BLaER1 (cell line): Measurements from ENCODE around the gene PADI3.

Experiments used
- H3K27ac ChIP-seq: shearing (Covaris generic); formaldehyde crosslinking; 2 replicates; pipeline ENCODE4 v1.8.1; 2022
- H3K27me3 ChIP-seq: shearing (Covaris generic); formaldehyde crosslinking; 2 replicates; pipeline ENCODE4 v1.8.1; 2022
- H3K36me3 ChIP-seq: shearing (Covaris generic); formaldehyde crosslinking; 2 replicates; pipeline ENCODE4 v1.8.1; 2022
- H3K4me1 ChIP-seq: shearing (Covaris generic); formaldehyde crosslinking; 2 replicates; pipeline ENCODE4 v1.8.1; 2022
- H3K4me2 ChIP-seq: shearing (Covaris generic); formaldehyde crosslinking; 2 replicates; pipeline ENCODE4 v1.8.1; 2022
- H3K4me3 ChIP-seq: shearing (Covaris generic); formaldehyde crosslinking; 2 replicates; pipeline ENCODE4 v1.8.1; 2022
- H3K9ac ChIP-seq: shearing (Covaris generic); formaldehyde crosslinking; 2 replicates; pipeline ENCODE4 v1.8.1; 2022
- H3K9me3 ChIP-seq: shearing (Covaris generic); formaldehyde crosslinking; 2 replicates; pipeline ENCODE4 v1.8.1; 2022
- H4K20me1 ChIP-seq: shearing (Covaris generic); formaldehyde crosslinking; 2 replicates; pipeline ENCODE4 v1.8.1; 2022
- Cebpa-rat ChIP-seq: shearing (Covaris generic); IDR thresholded peaks from 2 replicates; pipeline ENCODE4 v1.8.1; 2022

PADI3 gene

DNA sequence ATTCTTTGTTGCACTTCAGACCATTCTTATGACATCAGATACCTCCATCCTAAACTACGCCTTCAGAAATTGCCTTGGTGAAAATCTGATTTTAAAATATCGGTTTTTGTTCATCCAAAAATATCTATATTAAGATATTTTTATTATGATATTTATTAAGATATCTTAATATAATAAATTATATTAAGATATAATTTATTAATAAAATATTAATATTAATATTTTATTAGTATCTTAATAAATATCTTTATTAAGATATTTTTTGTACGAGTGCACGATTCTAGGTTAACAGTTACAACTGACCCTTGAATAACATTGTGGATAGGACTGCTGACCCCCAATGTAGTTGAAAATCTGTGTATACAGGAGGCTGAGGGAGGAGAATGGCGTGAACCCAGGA lies 80.0 kb downstream of the PADI3 start:
- Histone ChIP-seq H3K4me3 (no peak overlapping the region), H3K4me1 (no peaks in the 10 kb centered on the region), H3K9me3 (no peaks in the 10 kb centered on the region; the same call in 1 of the 2 replicates), H3K27me3 (no peaks in the 10 kb centered on the region), H3K9ac (no peak overlapping the region), H3K27ac (no peak overlapping the region), H4K20me1 (no peaks in the 10 kb centered on the region), H3K36me3 (no peaks in the 10 kb centered on the region), H3K4me2 (no peak overlapping the region)
- TF ChIP-seq Cebpa-rat = no peak

GRCh38 chr1:17329610-17330009 lies 80.7 kb downstream of the PADI3 start:
- no peaks in the 10 kb centered on the region for H3K27me3 ChIP-seq
- H4K20me1 ChIP-seq = no peaks in the 10 kb centered on the region
- H3K36me3 ChIP-seq = no peaks in the 10 kb centered on the region
- H3K27ac ChIP-seq = no peak overlapping the region
- no peak for TF ChIP-seq Cebpa-rat
- H3K4me3 ChIP-seq = no peak overlapping the region
- no peaks in the 10 kb centered on the region for H3K4me1 ChIP-seq
- H3K9ac ChIP-seq = no peak overlapping the region
- no peak overlapping the region for H3K4me2 ChIP-seq
- no peaks in the 10 kb centered on the region; the same call in 1 of the 2 replicates for H3K9me3 ChIP-seq

DNA sequence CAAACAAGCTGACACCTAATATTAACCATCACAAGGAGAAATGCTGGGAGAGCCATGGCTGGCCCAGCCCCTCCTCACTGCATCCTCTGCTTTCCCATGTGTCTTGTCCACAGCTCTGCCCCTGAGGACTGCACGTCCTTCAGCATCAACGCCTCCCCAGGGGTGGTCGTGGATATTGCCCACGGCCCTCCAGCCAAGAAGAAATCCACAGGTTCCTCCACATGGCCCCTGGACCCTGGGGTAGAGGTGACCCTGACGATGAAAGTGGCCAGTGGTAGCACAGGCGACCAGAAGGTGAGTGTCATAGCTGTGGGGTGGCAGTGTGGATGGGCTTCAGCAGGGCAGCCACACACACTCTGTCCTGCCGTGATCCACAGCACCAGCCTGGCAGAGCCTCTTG lies 82.0 kb downstream of the PADI3 start:
- no peak overlapping the region for H3K4me2 ChIP-seq
- H3K27ac ChIP-seq = no peak overlapping the region
- no peaks in the 10 kb centered on the region; the same call in 1 of the 2 replicates for H3K9me3 ChIP-seq
- H3K9ac ChIP-seq = no peak overlapping the region
- H3K4me1 ChIP-seq = no peaks in the 10 kb centered on the region
- H3K4me3 ChIP-seq = no peak overlapping the region
- no peaks in the 10 kb centered on the region for H3K36me3 ChIP-seq
- no peaks in the 10 kb centered on the region for H3K27me3 ChIP-seq
- H4K20me1 ChIP-seq = no peaks in the 10 kb centered on the region
- no peak for TF ChIP-seq Cebpa-rat

DNA sequence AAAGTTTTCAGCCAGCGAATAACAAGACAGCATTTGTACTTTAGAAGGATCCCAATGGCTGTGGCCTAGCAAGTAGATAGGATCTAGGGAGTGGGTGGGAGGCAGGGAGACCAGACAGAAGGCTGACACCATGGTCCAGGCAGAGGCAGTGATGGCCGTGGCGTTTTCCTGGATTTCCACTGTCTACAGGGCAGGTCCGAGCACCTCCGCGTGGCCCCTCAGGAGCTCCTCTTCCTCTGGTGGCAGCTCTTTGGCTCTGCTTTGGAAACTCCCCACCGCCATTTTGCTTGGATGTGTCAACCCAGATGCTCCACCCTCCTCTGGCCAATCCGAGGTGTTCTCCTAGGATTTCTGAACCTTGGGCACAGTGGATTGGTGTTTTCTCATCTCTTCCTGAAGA lies 84.2 kb downstream of the PADI3 start:
- no peaks in the 10 kb centered on the region for H3K36me3 ChIP-seq

More for the DNA sequence above, 84.2 kb downstream of the PADI3 start:
- Histone ChIP-seq H3K9ac (no peak overlapping the region), H3K4me1 (no peaks in the 10 kb centered on the region), H3K4me2 (no peak overlapping the region), H4K20me1 (no peaks in the 10 kb centered on the region), H3K27ac (no peak overlapping the region), H3K27me3 (no peaks in the 10 kb centered on the region), H3K9me3 (no peaks in the 10 kb centered on the region; the same call in 1 of the 2 replicates), H3K4me3 (no peak overlapping the region)
- TF ChIP-seq Cebpa-rat = no peak
